GM21576 (cell line): Measurements from ENCODE around the gene ITPR2.

Source experiments
- ATAC-seq: cut with Tn5 transposase; IDR thresholded peaks from one replicate; pipeline ENCODE4 v1.9.1; 2021; ENCODE audit warnings: mild to moderate bottlenecking, moderate library complexity; ENCODE audit not compliant: unreplicated experiment

The ITPR2 gene

DNA sequence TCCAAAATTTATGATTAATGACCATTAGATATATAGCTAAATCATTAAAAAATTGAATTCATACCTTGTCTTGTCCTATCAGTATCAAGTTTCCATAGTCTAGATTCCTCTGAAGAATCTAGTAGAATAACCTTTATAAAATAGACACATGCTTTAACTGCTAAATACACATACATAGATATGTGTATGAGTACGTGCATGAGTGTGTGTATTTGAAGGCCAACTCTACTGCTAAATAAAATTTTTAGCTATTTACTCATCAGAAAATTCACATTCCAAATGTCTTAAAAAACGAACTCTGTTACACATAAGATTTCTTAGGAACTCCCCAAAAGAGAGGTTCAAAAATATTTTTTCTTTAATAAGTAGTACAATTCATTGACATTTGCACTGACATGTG lies 404.6 kb downstream of the ITPR2 start:
- ATAC-seq, result no peak

DNA sequence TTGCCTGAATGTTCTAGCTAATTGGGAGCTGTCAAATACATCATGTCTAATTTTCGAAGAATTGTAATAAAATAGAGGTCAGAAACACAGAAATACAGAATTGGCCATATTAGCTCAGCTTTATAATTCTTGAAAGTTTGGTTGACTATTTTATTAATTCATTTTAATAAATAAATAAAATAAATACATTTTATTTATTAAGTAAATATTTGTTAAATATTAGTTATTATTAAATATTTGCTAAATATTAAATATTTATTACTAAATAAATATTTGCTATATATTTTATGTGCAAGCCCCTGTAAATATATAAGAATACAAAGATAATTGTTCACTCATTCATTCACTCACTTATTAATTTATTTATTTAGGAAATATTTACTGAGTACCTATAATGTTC lies 406.3 kb downstream of the ITPR2 start:
- no peak for ATAC-seq

DNA sequence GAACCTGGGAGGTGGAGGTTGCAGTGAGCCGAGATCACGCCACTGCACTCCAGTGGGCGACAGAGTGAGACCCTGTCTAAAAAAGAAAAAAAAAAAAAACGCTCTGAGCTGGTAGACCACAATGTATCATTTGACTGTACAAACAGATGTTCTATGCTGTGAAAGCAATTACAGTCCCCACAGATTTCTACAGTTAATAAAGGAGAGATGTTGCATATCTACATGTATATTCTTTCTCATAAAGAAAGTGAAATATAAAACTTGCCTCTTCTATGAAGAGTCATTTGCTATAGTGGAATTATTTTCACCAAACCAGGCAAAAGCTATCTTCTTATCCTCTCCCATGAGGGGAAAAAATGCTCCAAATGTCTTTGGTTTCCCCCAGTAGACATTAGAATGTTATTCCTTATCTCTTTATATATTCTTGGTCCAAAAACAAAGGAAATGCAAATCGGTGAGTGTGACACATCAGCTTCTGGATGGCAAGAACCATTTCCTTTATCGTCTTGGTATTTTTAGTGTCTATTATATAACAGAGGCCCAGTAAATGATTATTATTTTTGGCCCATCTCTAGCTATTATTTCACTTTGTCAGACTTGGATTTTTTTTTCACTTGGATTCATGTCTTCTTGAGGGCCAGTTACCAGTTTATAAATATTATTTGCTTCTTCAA lies 407.3 kb downstream of the ITPR2 start:
- ATAC-seq, result peak; percentile 59

DNA sequence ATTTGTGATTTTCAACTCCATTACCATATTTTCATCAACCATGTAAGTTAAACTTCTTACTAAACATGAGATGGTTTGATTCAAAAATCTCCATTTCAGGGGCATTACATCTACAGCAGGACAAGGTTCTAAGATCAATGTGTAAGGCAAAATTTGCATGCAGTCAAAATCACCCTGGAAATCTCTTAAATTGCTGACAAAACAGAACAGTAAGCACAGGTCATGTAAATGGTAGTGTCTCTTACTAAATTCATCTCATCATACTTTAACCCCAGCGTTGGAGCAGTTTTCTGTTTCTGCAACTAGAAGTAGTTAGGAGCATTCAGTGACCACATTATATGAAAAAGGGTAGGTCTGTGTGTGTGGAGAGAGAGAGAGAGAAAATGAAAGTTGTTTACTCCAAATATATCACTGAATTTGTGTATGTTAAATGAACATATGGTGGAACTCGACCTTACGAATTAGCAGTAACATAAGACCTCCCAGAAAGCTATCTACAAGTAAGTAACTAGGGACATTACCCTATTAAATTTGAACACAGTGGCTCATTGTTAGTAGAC lies 410.1 kb downstream of the ITPR2 start:
- ATAC-seq, result peak; percentile 70

DNA sequence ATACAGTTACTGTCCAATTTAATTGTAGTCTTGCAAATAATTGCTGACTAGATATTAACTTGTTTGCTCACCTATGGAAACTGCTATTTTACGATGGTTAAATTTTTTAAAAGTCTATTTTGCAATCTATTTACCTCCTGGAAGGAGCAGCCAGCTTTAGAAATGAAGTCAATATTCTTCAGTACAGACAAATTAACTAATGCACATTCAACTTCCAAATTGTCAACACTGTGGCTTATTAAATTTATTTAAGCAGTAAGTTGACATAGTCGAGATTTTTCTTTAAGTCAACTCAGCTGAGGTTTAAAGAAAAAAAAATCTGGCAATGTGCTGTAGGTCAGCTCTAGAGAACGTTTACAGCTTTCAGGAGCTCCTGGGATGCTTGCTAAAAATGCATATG lies 416.4 kb downstream of the ITPR2 start:
- no peak for ATAC-seq

DNA sequence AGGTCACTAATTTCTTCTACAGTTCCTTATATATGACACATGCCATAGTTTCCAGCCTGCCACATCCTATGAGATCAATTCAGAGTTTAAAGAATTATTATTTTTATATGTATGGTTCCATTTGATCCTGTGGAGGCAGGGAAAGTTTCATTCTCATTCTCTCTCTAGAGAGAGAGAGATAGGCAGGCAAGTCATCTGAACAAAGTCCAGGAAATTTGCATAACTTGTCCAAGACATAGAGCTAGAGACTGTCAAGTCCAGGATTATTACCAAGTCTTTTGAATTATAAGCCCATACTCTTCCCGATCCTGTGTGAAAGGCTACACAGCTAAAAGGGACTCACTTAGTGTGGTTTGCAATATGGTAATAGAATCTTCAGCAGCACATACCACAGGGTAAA lies 422.3 kb downstream of the ITPR2 start:
- ATAC-seq, result no peak

DNA sequence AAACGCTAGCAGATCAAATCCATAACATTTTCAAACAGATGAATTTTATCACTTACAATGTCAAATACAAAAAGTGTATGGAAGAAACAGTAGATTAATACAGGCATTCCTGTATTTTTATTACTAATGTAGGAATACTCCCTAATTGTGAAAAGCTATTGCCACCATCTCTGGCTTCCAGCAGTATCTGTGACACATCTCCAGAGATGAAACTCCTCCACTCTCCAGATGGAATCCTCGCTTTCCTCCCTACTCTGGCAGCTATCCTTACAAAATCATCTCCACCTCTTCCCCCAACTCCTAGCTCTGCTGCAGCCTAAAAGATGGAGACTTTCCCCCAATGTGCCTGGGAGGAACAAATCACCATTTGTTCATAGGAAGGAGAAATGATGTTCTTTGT lies 426.2 kb downstream of the ITPR2 start:
- ATAC-seq, result no peak

DNA sequence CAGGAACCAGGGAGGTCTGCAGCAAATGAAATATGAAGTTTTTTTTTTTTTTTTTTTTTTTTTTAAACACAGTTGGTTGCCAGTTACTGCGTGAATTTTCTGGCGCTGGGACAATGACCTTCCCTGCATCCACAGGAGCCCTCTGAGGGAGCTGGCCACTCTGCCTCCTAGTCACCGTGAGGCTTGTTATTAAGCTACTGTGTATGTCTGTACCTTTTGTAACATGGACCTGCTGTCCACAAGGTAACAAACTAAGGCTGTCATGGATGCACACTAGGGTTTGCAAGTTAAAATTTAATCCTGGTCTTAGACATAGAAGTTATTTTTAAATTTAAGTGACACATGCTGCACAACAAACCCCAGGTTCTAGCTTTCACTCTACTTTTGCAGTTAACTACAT lies 426.6 kb downstream of the ITPR2 start:
- ATAC-seq, result no peak

DNA sequence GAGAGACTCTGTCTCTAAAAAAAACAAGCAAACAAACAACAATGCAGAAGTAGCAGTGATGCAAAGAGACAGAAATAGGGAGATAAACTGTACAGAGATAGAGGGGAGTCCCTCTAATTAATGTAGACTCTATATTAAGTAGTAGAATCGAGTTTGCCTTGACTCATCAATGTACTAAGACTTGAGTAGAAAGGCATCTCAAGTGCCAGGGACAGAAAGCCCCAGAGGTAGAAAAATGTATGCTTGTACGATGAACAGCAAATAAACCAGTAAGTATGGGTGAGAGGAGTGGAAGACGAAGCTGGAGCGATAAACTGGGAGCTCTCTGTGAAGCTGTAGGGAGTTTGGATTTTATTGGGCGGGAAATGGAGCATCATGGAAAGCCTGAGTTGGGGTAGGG lies 429.4 kb downstream of the ITPR2 start:
- ATAC-seq, result no peak

DNA sequence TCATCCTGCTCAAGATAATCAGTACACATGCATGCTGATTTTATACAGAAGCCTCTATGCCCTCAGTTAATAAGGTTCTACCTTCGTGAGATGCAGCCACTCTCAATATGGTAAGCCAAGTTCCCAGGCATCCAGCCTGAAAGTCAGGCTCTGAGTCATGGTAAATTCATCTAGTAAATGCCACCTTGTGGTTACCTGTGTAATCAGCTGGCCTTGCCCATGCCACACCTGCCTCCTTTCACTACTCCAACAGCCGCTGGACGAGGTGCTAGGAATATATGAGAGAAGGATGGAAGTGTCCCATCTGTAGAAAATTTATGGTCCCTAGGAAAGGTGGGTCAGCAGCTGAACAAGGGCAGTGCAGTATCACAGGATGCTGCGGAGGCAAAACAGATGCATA lies 430.3 kb downstream of the ITPR2 start:
- no peak for ATAC-seq

DNA sequence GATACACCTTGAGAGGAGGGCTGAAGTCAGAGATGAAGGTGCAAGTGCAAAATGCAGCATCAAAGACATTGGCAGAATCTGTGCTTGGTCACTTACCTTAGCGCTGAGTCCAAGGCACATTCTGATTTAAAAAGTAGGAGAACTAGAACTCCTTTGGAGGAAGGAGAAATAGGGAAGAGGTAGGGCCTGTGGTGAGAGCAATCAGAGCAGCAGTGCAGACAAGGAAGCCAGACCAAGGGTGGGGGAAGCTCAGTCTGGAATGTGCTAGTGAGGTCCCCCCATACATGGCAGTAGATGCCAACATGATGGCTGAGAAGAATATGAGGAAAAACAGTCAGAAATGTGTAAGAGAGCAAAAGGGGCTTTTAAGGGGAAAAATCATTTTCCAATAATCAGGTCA lies 431.1 kb downstream of the ITPR2 start:
- no peak for ATAC-seq

DNA sequence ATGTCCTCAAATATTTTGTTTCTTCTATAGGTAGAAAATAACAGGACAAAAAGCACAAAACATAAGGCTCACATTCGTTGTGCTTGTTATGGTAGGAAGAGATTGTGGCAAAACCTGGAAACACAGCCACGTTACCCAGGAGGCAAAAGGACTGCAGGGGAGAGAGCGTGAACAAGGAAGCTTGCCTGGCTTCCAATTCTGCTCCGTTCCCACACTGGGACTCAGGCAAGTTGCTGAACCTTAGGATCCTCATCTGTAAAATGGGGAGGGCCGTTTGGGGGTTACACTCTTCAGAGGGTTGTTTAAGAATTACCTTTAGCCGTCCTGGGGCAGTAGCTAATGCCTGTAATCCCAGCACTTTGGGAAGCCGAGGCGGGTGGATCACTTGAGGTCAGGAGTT lies 432.4 kb downstream of the ITPR2 start:
- no peak for ATAC-seq

DNA sequence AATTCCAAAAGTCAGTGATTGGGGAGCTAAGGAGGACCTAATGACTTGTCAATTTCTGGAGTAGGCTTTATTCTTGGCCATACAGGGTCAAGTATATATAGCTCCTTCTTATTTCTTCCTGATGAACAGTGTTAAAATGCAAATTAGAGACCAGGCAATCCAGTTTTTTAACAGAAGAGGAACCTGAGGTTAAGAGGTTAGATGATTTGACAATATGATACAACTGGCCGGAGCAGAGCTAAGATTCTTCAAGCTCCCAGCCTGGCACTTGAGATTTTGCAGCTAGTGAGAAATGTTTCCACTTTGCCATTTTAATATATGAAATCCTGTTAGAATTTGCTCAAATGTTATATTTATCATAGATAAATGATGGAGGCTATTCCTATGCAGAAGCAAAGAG lies 433.6 kb downstream of the ITPR2 start:
- ATAC-seq, result no peak

DNA sequence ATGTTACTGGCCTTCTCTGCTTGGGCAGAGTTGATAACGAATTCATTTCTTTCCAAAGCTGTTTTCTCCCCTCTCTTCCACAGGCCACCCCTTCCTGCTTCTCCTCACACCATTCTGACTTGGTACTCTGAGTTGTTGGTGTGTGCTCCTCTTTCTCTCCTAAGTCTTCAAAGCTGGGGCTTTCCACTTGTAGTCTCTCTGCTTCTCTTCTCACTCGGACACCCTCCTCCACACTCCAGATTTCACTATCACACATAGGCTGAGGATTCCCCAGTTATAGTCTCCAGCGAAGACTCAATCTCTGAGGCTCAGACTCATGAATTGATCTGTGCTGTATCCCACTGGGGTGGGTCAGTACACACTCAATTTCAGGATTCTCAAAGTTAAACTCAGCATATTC lies 436.6 kb downstream of the ITPR2 start:
- peak; percentile 52 for ATAC-seq

DNA sequence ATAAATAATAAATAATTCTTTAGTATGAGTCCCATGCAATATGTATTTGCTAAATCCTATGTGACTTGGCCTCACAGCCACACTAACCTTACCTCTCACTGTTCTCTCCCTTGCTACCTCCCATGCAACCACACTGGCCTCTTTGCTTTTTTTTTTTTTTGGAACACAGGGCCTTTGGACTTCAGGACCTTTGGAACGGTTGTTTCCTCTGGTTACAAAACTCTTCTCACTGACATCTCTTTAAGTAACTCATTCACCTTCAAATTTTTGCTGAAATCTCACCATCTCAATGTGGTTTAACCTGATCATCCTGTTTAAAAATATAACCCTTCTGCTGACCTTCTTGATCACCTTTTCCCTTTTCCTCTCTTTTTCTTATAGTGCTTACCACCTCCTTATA lies 443.7 kb downstream of the ITPR2 start:
- no peak for ATAC-seq

DNA sequence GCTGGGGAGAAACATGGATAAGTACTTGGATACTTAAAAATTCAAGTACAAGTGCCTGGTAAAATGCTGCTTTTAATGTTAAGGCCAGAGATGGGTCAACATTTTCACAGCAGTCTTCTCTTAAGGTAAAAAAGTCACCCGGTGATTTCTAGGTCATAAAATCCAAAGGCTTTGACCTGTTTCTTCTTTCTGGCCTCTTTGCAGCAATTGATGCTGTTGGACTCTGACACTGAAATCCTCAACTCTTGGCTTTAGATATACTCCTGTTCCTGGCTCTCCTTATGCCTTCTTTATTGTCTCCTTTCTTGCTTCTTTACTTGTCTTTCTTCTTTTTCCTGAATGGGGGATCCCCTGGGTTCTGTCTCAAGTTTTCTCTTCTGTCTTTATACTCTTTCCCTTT lies 448.5 kb downstream of the ITPR2 start:
- ATAC-seq, result no peak

DNA sequence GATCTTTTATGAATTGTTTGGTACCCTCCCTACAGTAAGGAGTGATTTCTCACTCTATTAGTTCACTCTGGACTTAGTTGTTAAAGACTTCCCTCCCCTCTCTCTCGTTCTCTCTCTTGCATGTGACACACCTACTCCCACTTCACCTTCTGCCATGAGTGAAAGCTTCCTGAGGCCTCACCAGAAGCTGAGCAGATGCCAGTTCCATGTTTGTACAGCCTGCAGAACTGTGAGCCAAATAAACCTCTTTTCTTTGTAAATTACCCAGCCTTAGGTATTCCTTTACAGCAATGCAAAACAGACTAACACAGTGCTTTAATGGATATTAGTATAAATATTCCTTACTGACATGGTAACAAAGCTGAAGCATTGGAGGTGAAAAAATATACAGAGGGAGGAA lies 450.0 kb downstream of the ITPR2 start:
- no peak for ATAC-seq

DNA sequence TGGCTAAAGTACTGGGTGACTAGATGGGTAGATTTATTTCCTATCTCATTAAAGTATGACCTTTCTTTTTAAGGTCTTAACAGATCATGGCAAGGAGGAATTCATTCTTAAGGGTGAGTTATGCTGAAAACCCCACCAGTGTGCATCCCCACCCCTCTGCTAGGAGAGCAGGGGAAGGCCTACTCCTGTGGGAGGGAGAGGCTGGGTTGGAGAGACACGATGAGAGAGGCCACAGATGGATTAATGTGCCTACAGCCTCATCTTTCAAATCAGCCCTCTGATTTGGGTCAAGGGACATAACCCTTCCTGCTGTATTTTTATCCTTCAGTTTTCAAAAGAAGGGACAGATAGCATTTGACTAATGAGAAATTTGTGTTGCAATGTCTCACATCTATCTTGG lies 452.1 kb downstream of the ITPR2 start:
- no peak for ATAC-seq

DNA sequence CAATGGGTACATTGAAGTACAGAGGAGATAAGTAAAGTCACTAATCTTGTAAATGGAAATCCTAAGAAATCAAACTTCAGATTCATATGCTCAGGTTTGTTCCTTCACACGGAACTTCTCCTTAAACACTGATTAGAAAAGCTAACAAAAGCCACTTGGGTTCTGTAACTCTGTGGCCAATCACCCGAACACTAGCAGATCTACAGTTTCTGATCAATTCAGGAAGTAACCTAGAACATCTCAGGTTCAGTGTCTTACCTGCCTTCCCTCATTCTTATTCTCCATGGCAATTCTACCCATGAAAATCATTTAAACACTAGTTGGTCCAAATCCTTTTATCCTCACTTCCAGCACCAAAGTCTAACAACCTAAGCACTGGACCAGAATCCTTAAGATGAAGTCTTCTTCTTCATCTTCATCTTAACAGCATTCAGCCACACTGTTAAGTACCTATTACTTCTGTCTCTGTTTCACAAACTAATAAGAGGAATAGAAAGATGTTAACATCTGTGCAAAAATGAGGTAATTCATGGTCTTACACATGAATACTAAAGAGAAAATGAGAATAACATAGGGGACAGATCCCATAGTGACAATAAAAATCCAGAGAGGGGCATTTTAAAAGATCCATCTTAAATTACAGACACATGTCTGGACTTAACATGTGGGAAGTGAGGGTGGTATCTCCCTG lies 453.1 kb downstream of the ITPR2 start:
- ATAC-seq, result no peak

DNA sequence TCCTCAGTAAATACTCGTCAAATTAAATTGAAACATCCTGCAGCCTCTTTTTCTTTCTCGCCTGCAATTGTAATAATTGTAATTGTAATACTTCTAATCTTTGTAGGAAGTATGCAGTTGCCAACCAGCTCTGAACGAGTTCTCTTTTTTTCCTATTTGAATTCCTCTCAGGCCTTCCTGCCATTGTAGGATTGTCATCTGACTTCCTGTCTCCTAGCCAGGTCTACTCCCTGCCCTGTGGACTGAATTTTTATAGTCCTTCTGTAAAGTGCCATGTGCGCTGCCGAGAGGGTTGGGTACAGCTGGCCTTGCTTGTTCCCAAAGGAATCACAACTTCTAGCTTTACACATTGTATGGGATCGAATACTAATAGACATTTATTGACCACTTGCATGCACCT lies 454.3 kb downstream of the ITPR2 start:
- no peak for ATAC-seq

DNA sequence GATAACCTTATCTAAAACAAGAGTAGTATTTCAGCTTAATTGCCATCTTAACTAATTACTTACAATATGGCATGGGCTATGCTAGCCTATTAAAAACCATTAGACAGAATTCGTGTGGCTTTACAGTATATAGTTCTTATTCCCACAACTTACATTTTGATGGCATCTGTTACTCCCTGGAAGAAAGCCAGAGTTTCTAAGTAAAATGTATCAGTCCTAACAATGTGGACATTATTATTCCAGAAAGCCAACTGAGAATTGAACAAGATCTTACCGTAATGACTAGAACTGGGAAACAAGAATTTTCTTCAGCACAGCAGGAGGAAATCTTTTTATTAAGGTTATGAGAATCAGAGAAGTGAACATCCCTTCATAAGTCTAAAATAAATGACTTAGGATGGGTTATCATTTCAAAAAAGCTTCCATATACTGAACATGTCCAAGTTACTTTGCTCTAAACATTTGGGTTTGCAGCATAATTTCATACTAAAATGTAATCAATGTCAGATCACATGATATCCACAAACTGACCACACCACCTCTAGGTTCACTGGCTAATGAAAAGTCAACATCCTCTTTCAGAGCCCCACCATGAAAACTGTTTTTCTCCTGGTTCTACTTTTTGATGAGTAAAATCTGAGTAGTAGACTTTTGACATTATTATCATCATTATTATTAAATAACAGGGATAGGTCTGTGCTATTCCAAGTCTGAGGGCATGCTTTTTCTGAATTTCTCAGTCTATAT lies 457.9 kb downstream of the ITPR2 start:
- no peak for ATAC-seq
